Keratinocyte (primary cell): ENCODE data around the gene GP9.
"Not testable (repeated sequence)": the region's sequence is repeated elsewhere in the genome, so short reads cannot be mapped to it uniquely, and the experiment has no call there.

Experiments
- CTCF ChIP-seq, 3 experiments: IDR thresholded peaks in 1 of 3; conservative IDR thresholded peaks in 1 of 3; optimal IDR thresholded peaks in 1 of 3; 2 replicates in 2 of 3; 3 replicates in 1 of 3; pipeline versions ENCODE3 to v1.5.1; 2011; ENCODE audit warnings: low read length in 3 of 3, mild to moderate bottlenecking in 3 of 3, moderate library complexity in 2 of 3, control low read depth in 1 of 3, inconsistent platforms in 1 of 3; ENCODE audit not compliant: insufficient read depth in 2 of 3; ENCODE audit errors: extremely low read depth in 1 of 3
- EZH2 ChIP-seq: IDR thresholded peaks from one replicate; pipeline ENCODE4 v1.6.1; 2012; ENCODE audit warnings: inconsistent platforms, mild to moderate bottlenecking, low read length, moderate library complexity

GRCh38 chr3:129087904-129088303 is 27.3 kb downstream of the GP9 start:
- TF ChIP-seq CTCF (optimal IDR thresholded peaks at IDR 0.05 in 1 of 3, IDR thresholded peaks at IDR 0.05 in 1 of 3, conservative IDR thresholded peaks at IDR 0.05 in 1 of 3; ENCODE audit: extremely low read depth in 1 of 3, insufficient read depth in 2 of 3, low read length in 3 of 3); EZH2: not testable (repeated sequence)
